Liver (tissue), 9 donors: ENCODE measurements around the gene PUSL1. TPM values are rescaled to one million over a fixed set of nuclear protein-coding genes. Genes with fewer than 3 reads are reported as not detected.

Experiments
- DNase-seq: peaks from one replicate; pipeline ENCODE4 v3.0.0-alpha.2; 2017; ENCODE audit warnings: low spot score
- H3K27ac ChIP-seq, 2 donors: one replicate each; pipeline ENCODE4 v1.7.0; 2013; ENCODE audit warnings: inconsistent platforms in 2 of 2, low read length in 2 of 2, control low read depth in 1 of 2, low read depth in 1 of 2, mild to moderate bottlenecking in 1 of 2
- H3K27me3 ChIP-seq, 4 donors: one replicate each; pipeline versions ENCODE4 v1.6.1 to v1.7.0; 2013; ENCODE audit warnings: low read length in 3 of 4, inconsistent platforms in 1 of 4, mild to moderate bottlenecking in 1 of 4, moderate library complexity in 1 of 4; ENCODE audit not compliant: control insufficient read depth in 4 of 4, insufficient read depth in 4 of 4
- H3K36me3 ChIP-seq, 4 donors: one replicate each; pipeline versions ENCODE4 v1.6.1 to v1.7.0; 2013; ENCODE audit warnings: low read length in 3 of 4, mild to moderate bottlenecking in 3 of 4, low read depth in 1 of 4, moderate library complexity in 1 of 4; ENCODE audit not compliant: control insufficient read depth in 4 of 4, insufficient read depth in 3 of 4
- H3K4me1 ChIP-seq, 4 donors: one replicate each; pipeline versions ENCODE4 v1.6.1 to v1.7.0; 2013; ENCODE audit warnings: low read length in 3 of 4, mild to moderate bottlenecking in 3 of 4, moderate library complexity in 1 of 4; ENCODE audit not compliant: control insufficient read depth in 4 of 4, insufficient read depth in 4 of 4
- H3K4me3 ChIP-seq, 3 donors: one replicate each; pipeline versions ENCODE4 v1.6.1 to v1.7.0; 2013; ENCODE audit warnings: low read length in 3 of 3, control low read depth in 1 of 3, low read depth in 1 of 3, mild to moderate bottlenecking in 1 of 3
- H3K9ac ChIP-seq, 2 donors: one replicate each; pipeline ENCODE4 v1.7.0; 2013; ENCODE audit warnings: low read length in 2 of 2, mild to moderate bottlenecking in 2 of 2, moderate library complexity in 2 of 2, control low read depth in 1 of 2, low read depth in 1 of 2
- H3K9me3 ChIP-seq, 4 donors: one replicate each; pipeline versions ENCODE4 v1.6.1 to v1.7.0; 2013; ENCODE audit warnings: low read length in 3 of 4; ENCODE audit not compliant: control insufficient read depth in 4 of 4
- EGR1 ChIP-seq, 2 donors: IDR thresholded peaks; 2 replicates each; pipeline ENCODE4 v1.6.1; 2016 to 2018; ENCODE audit warnings: antibody characterized with exemption in 2 of 2, low read depth in 2 of 2
- FOXA1 ChIP-seq: IDR thresholded peaks from 2 replicates; pipeline ENCODE4 v1.6.1; 2016; ENCODE audit warnings: antibody characterized with exemption
- FOXA2 ChIP-seq: IDR thresholded peaks from 2 replicates; pipeline ENCODE4 v1.6.1; 2016; ENCODE audit warnings: antibody characterized with exemption
- GABPA ChIP-seq, 2 donors: IDR thresholded peaks in 1 of 2; conservative IDR thresholded peaks in 1 of 2; 2 replicates each; pipeline ENCODE4 v1.6.1; 2016; ENCODE audit warnings: antibody characterized with exemption in 2 of 2, mild to moderate bottlenecking in 1 of 2, moderate library complexity in 1 of 2
- HNF4A ChIP-seq, 2 donors: conservative IDR thresholded peaks; 2 replicates each; pipeline ENCODE4 v1.6.1; 2016; ENCODE audit warnings: antibody characterized with exemption in 2 of 2, mild to moderate bottlenecking in 2 of 2
- HNF4G ChIP-seq: IDR thresholded peaks from 2 replicates; pipeline ENCODE4 v1.6.1; 2016; ENCODE audit warnings: antibody characterized with exemption
- JUND ChIP-seq, 2 donors: IDR thresholded peaks; 2 replicates each; pipeline ENCODE4 v1.6.1; 2016; ENCODE audit warnings: antibody characterized with exemption in 2 of 2
- NR2F2 ChIP-seq: IDR thresholded peaks from 2 replicates; pipeline ENCODE4 v1.6.1; 2016; ENCODE audit warnings: antibody characterized with exemption
- RAD21 ChIP-seq, 2 donors: IDR thresholded peaks; 2 replicates each; pipeline ENCODE4 v1.6.1; 2016; ENCODE audit warnings: antibody characterized with exemption in 2 of 2, mild to moderate bottlenecking in 2 of 2
- RXRA ChIP-seq, 2 donors: IDR thresholded peaks; 2 replicates each; pipeline ENCODE4 v1.6.1; 2017 to 2018; ENCODE audit warnings: antibody characterized with exemption in 2 of 2, mild to moderate bottlenecking in 1 of 2
- SP1 ChIP-seq: IDR thresholded peaks from 2 replicates; pipeline ENCODE4 v1.6.1; 2018; ENCODE audit warnings: antibody characterized with exemption, mild to moderate bottlenecking
- TAF1 ChIP-seq: conservative IDR thresholded peaks from 2 replicates; pipeline ENCODE4 v1.6.1; 2016; ENCODE audit warnings: antibody characterized with exemption, mild to moderate bottlenecking
- YY1 ChIP-seq: IDR thresholded peaks from 2 replicates; pipeline ENCODE4 v1.6.1; 2016; ENCODE audit warnings: antibody characterized with exemption, mild to moderate bottlenecking
- ZBTB33 ChIP-seq: IDR thresholded peaks from 2 replicates; pipeline ENCODE4 v1.6.1; 2016; ENCODE audit warnings: antibody characterized with exemption
- WGBS: extraction: QIAGEN DNeasy Blood & Tissue Kit; methylation state at CpG from one replicate; pipeline ENCODE4 v1.1.7; 2013; 5-methylcytosine and 5-hydroxymethylcytosine counted together
- polyA plus RNA-seq, 2 donors: library from polyadenylated mRNA; stranded (reverse) in 1 of 2; unstranded in 1 of 2; fragments of 200-250 nt in 1 of 2; fragments of >200 nt in 1 of 2; fragmentation: Nextera tagmentation in 1 of 2; extraction: Ambion mirVana in 1 of 2; gene quantifications; one replicate each; pipeline versions ENCODE4 v1.2.1 to v1.2.3, GENCODE V29; 2013 to 2015
- total RNA-seq, 2 donors: library from RNA; depleted of rRNA; stranded (reverse); fragments of >200 nt; gene quantifications; one replicate each; pipeline ENCODE4 v1.2.3, GENCODE V29; 2014
- TF ChIP-seq, protein P1 (sequence below): IDR thresholded peaks from 2 replicates; pipeline ENCODE4 v1.6.1; 2016; ENCODE audit warnings: antibody characterized with exemption
- TF ChIP-seq, protein P2 (sequence below): IDR thresholded peaks from 2 replicates; pipeline ENCODE4 v1.6.1; 2016; ENCODE audit warnings: antibody characterized with exemption, mild to moderate bottlenecking
- TF ChIP-seq, protein P3 (sequence below): IDR thresholded peaks from 2 replicates; pipeline ENCODE4 v1.6.1; 2016; ENCODE audit warnings: antibody characterized with exemption
- donor health status: healthy.
- donor health status: healthy.
- donor health status: healthy.
- donor health status: healthy.
- donor health status: healthy.

PUSL1 gene
- total and polyA plus RNA-seq, 4 donors = 9.3 to 14.9 (median 10.3) TPM

- Histone ChIP-seq H3K27ac (no peak overlapping the region), H3K27me3 (peaks cover 0 to 2% (median 0%) of the 10 kb centered on the region in 4 donors), H3K9me3 (no peaks in the 10 kb centered on the region), H3K36me3 (no peaks in the 10 kb centered on the region), H3K4me1 (peaks cover 0 to 25% (median 4%) of the 10 kb centered on the region in 4 donors), H3K9ac (no peak overlapping the region), H3K4me3 (peak overlapping the region in 1 of 3 donors; percentile 17)
- TF ChIP-seq NR2F2 (no peak), FOXA1 (no peak), JUND (IDR thresholded peaks at IDR 0.05) (no peak), HNF4A (conservative IDR thresholded peaks at IDR 0.05) (no peak), SP1 (no peak), ZBTB33 (no peak), RXRA (IDR thresholded peaks at IDR 0.05) (no peak), TAF1 (no peak), FOXA2 (no peak), EGR1 (IDR thresholded peaks at IDR 0.05; ENCODE audit: low read depth in 2 of 2) (no peak), YY1 (no peak), HNF4G (no peak), RAD21 (IDR thresholded peaks at IDR 0.05) (no peak)
- TF ChIP-seq, protein P1, sequence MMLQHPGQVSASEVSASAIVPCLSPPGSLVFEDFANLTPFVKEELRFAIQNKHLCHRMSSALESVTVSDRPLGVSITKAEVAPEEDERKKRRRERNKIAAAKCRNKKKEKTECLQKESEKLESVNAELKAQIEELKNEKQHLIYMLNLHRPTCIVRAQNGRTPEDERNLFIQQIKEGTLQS = no peak
- TF ChIP-seq, protein P2, sequence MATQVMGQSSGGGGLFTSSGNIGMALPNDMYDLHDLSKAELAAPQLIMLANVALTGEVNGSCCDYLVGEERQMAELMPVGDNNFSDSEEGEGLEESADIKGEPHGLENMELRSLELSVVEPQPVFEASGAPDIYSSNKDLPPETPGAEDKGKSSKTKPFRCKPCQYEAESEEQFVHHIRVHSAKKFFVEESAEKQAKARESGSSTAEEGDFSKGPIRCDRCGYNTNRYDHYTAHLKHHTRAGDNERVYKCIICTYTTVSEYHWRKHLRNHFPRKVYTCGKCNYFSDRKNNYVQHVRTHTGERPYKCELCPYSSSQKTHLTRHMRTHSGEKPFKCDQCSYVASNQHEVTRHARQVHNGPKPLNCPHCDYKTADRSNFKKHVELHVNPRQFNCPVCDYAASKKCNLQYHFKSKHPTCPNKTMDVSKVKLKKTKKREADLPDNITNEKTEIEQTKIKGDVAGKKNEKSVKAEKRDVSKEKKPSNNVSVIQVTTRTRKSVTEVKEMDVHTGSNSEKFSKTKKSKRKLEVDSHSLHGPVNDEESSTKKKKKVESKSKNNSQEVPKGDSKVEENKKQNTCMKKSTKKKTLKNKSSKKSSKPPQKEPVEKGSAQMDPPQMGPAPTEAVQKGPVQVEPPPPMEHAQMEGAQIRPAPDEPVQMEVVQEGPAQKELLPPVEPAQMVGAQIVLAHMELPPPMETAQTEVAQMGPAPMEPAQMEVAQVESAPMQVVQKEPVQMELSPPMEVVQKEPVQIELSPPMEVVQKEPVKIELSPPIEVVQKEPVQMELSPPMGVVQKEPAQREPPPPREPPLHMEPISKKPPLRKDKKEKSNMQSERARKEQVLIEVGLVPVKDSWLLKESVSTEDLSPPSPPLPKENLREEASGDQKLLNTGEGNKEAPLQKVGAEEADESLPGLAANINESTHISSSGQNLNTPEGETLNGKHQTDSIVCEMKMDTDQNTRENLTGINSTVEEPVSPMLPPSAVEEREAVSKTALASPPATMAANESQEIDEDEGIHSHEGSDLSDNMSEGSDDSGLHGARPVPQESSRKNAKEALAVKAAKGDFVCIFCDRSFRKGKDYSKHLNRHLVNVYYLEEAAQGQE = no peak
- TF ChIP-seq, protein P3, sequence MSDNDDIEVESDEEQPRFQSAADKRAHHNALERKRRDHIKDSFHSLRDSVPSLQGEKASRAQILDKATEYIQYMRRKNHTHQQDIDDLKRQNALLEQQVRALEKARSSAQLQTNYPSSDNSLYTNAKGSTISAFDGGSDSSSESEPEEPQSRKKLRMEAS = no peak
- DNase-seq = no peak
- WGBS = 24% methylated on average over 116 of the region's 116 CpGs
Observed at GRCh38 chr1:1354271-1355247, 46.2 kb downstream of the PUSL1 start.

DNA sequence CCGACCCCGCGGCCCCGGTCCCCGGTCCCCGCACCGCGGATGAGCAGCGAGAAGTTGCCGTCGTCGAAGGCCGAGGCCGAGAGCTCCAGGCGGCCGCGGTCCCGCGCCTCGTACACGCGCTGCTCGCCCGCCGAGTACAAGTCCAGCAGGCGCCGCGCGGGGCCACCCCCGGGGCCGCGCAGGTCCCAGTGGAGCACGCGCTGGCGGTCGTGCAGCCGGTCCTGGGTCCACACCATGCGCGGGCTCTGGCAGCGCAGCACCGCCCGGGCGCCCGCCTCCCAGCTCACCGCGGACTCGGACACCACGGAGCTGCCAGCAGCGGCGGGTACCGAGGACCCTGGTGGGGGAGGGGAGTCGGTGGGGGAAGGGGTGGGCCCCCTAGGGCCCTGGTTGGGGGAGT lies 47.0 kb downstream of the PUSL1 start:
- H3K4me1 ChIP-seq = peaks cover 0 to 25% (median 4%) of the 10 kb centered on the region in 4 donors
- peaks cover 0 to 2% (median 0%) of the 10 kb centered on the region in 4 donors for H3K27me3 ChIP-seq
- H3K9ac ChIP-seq = no peak overlapping the region
- TF ChIP-seq ZBTB33 (no peak), GABPA (IDR thresholded peaks at IDR 0.05 in 1 of 2, conservative IDR thresholded peaks at IDR 0.05 in 1 of 2) (no peak)
- H3K9me3 ChIP-seq = no peaks in the 10 kb centered on the region
- WGBS = 4% methylated on average over 52 of the region's 52 CpGs
- peak overlapping the region in 1 of 3 donors; percentile 17 for H3K4me3 ChIP-seq
- DNase-seq = no peak
- H3K36me3 ChIP-seq = no peaks in the 10 kb centered on the region
- H3K27ac ChIP-seq = no peak overlapping the region
